ENCODE measurements around the gene IL22RA1.

- TF ChIP-seq CTCF (conservative IDR thresholded peaks at IDR 0.05 in 1 of 2, IDR thresholded peaks at IDR 0.05 in 1 of 2; ENCODE audit: extremely low read depth in 1 of 2, insufficient read depth in 1 of 2, low read depth in 1 of 2, low read length in 2 of 2), result no peak
- no peak for TF ChIP-seq EZH2 (IDR thresholded peaks at IDR 0.05; ENCODE audit: borderline replicate concordance, low read length)
These were observed 31.0 kb upstream of the IL22RA1 start for GRCh38 chr1:24173638-24174575.

Measured in mammary epithelial cell (primary cell).